ENCODE measurements around the gene WIPF2.
"Not testable (repeated sequence)": the region's sequence is repeated elsewhere in the genome, so short reads cannot be mapped to it uniquely, and the experiment has no call there.

WIPF2 gene

DNA sequence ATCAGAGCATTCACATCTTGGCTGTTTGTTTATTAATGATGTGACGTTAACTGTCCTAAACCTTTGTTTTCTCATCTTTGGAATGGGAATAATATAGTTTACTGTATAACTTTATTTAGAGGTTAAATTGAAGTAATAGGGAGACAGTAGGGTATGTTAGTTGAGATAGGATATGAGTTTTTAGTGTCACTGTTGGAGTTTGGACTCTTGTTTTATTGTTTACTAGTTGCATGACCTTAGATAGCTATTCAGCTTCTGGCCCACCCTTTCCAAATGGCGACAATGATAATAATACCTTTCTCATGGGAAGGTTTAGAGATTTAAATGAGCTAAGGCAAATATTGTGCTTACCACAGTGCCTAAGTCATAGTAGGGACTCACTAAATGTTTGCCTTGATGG is 40.4 kb downstream of the WIPF2 start:
- DNase-seq, result no peak

GRCh38 chr17:40260528-40260927 is 41.4 kb downstream of the WIPF2 start:
- no peak for DNase-seq

DNA sequence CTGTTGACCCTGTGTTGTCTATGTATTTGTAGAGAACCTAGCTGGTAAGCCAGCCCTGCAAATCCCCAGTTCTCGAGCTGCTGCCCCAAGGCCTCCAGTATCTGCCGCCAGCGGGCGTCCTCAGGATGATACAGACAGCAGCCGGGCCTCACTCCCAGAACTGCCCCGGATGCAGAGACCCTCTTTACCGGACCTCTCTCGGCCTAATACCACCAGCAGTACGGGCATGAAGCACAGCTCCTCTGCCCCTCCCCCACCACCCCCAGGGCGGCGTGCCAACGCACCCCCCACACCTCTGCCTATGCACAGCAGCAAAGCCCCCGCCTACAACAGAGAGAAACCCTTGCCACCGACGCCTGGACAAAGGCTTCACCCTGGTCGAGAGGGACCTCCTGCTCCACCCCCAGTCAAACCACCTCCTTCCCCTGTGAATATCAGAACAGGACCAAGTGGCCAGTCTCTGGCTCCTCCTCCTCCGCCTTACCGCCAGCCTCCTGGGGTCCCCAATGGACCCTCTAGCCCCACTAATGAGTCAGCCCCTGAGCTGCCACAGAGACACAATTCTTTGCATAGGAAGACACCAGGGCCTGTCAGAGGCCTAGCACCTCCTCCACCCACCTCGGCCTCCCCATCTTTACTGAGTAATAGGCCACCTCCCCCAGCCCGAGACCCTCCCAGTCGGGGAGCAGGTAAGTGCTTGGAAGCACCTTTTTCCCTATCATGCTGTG is 45.5 kb downstream of the WIPF2 start:
- no peak for DNase-seq

DNA sequence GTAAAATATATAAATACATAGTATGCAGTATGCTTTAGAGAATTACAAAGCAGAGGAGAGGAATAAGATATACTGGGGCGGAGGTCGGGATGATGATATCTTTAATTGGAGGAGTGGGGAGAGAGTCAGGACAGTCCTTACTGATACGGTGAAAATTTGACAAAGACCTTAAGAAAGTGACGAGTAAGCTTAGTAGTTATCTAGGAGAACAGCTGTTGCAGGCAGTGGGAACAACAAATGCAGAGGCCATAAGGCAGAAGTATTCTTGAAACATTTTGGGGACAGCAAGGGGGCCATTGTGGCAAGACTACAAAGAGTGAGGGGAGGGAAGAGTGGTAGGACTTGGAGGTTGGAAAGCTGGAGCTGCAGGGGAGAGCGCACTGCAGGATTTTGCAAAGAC is 46.2 kb downstream of the WIPF2 start:
- DNase-seq, result no peak

DNA sequence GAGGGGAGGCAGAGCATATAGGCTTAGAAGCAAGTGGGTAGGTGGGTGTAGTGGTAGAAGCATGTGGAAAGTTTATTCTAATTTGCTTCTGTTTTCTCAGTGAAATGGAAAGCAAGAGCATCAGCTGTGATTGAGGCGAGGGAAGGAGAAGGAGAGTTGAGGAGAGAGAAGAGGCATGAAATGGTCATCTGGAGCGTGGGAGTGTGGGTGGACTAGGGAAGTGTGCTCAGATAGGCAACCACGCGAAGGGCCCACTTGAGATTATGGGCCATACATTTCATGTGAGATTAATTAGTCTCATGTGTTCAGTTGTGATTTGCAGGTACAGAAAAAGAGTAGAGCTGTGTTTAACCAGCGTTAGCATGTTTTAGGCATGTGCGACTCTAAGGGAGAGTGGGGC is 47.8 kb downstream of the WIPF2 start:
- DNase-seq, result no peak

DNA sequence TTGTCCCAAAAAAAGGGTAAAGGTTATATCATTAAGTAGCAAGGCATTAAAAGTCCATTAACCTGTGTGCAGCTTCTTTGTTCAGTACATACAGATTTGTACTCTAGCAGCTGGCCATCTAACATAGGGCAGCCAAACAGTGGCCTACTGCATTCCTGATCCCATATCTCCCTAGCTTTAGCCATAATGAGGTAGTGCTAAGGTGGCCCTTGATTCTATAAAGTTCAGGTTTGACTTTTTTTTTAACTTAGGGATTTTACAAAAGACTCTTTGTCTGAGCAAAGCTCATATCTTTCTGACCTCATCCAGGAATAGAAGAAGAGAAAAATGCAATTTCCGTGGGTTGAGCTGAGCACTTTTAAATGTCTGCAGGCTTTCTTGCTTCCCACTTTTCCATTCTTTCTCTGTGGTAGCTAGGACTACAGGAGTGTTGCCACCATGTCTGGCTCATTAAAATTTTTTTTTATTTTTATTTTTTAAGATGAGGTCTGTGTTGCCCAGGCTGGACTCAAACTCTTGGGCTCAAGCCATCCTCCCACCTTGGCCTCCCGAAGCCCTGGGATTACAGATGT is 49.1 kb downstream of the WIPF2 start:
- no peak for DNase-seq

GRCh38 chr17:40278414-40278813 is 59.3 kb downstream of the WIPF2 start:
- DNase-seq, result no peak

GRCh38 chr17:40279402-40279801 is 60.3 kb downstream of the WIPF2 start:
- DNase-seq, result no peak

DNA sequence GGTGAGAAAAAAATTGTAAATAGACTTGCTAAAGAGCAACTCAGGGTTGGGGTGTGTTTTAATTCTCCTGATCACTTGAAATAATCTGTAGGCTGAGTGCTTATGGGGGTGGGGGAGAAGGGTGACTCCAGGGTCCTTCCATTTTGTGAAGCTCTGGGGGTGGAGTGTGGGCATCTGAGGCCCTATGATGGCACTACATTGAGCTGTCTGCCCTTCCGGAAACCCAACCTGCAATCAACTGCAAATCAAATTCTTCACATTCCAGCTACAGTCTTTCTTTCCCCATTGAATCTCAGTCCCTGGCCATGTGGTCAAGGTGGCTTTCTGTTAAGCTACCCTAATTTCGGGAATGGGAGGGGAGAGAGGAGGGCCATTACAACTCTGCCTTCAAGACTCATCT is 62.6 kb downstream of the WIPF2 start:
- DNase-seq, result no peak

GRCh38 chr17:40283662-40284061 is 64.6 kb downstream of the WIPF2 start:
- peak; percentile 25 for DNase-seq

- peak; percentile 79 for DNase-seq
Measured at GRCh38 chr17:40284085-40284713, 65.1 kb downstream of the WIPF2 start.

GRCh38 chr17:40286473-40286872 is 67.4 kb downstream of the WIPF2 start:
- no peak for DNase-seq

- DNase-seq, result no peak
Measured at GRCh38 chr17:40287159-40287493, 68.0 kb downstream of the WIPF2 start.

- peak; percentile 99 for DNase-seq
Measured at GRCh38 chr17:40287494-40288369, 68.6 kb downstream of the WIPF2 start, which contains the start of gene CDC6. TSS of gene CDC6 (plus strand) at chr17:40287879. CDS start at chr17:40289421, 1,542 bp downstream.

- peak; percentile 62 for DNase-seq
Measured at GRCh38 chr17:40290629-40291280, 71.7 kb downstream of the WIPF2 start.

DNA sequence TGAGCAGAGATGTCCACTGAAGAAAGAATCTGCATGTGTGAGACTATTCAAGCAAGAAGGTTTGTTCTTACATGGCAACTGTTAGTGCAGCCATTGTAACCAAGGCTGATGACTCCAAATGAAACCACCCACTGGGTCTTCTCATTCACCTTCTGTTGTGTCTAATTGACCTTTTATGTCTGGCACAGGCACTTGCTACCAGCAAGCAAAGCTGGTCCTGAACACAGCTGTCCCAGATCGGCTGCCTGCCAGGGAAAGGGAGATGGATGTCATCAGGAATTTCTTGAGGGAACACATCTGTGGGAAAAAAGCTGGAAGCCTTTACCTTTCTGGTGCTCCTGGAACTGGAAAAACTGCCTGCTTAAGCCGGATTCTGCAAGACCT is 72.2 kb downstream of the WIPF2 start:
- DNase-seq, result no peak

- no peak for DNase-seq
Measured at GRCh38 chr17:40293363-40293762, 74.3 kb downstream of the WIPF2 start.

DNA sequence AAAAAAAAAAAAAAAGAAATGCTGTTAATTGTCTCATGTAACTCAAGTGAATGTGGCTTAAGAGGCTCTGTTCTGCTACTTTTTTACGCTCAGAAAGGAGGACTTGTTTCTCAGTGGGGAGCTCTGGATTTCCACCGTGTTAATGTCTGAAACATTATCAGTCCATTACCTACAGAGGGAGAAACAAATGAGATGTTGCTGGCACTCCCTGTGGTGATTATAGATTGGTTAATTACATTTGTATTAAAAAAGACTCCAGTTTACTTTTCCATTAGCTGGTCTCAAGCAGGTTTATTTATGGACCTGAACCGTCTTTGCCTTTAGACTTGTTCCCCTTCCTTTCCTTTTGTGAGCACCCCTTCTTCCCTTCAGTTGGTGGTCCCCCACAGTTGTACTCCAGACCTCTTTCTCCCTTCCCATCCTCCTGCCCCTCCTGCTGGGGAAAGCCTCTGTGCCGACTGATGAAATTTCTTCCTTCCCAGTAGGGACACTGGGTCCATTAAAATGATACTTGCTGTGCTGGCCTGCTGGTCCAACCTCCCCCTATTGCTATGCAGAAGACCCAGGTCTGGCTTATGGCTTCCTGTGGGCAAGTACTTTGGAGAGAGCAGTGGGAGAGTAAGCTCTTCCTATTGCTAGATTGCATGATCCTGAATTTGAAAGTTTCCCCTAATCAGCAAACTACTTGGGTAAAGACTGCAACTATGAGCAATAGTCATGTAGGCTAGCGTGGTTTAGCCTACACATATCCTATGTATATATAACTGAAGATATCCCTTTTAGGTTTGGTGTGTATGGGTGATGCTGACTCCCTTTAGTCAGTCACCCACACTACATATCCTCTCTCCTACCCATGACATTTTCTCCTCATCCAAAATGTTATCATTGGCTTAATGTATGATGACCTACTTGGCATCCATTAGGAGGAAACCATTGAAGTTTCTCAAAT is 76.7 kb downstream of the WIPF2 start:
- DNase-seq, result no peak

- no peak for DNase-seq
Measured at GRCh38 chr17:40297511-40297910, 78.4 kb downstream of the WIPF2 start.

DNA sequence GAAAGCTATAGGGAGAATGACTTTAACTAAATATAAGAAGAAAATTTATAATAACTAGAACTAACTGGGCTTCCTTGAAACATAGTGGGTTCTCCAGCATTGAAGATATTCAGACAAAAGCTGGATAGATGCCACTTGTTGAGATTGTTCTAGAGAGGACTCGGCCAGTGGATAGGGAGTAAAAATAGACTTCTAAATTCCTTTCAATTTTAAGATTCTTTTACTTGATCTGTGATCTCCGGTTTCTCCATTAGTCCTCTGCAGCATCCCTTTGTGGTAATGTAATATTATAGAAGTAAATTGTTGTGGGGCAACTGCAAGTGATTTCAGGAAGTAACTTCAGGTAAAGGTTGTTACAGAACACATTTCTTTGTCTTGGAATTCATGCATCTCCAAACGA is 79.6 kb downstream of the WIPF2 start:
- no peak for DNase-seq

- not testable (repeated sequence) for DNase-seq
Measured at GRCh38 chr17:40299159-40299757, 80.2 kb downstream of the WIPF2 start.

Measured in DMS53 (cell line).